K562 (cell line): ENCODE measurements around the gene NOSIP. TPM values are rescaled to one million over a fixed set of nuclear protein-coding genes. Genes with fewer than 3 reads are reported as not detected.

Experiments
- ATAC-seq: fragments of 200-7000 bp; cut with Tn5 transposase; 3 replicates; pipeline ENCODE4 v1.9.1; 2020; ENCODE audit warnings: moderate library complexity
- BruUV-seq: library from RNA; stranded (reverse); fragments of 400-500 nt; replicated peaks from 2 replicates; lab custom pipeline; 2021; lab: Mats Ljungman, UMichigan
- CTCF ChIA-PET: fragments of 300-600 bp; formaldehyde crosslinking; extraction: SDS; loops from one replicate; lab custom pipeline; 2021; ENCODE audit warnings: low intra/inter-chr PET ratio; lab: Yijun Ruan, JAX
- POLR2A ChIA-PET: fragments of 300-600, 350-650 bp; sonication (Branson Sonifier 250); formaldehyde crosslinking; extraction: SDS; loops from one replicate; lab custom pipeline; 2021; ENCODE audit warnings: antibody characterized with exemption, inconsistent platforms; lab: Yijun Ruan, JAX
- DNase-seq, 4 experiments: peaks; one replicate each; pipeline versions ENCODE4 v3.0.0 to v3.0.0-alpha.2; 2011 to 2018; ENCODE audit warnings: low spot score in 3 of 4, mixed read lengths in 3 of 4; ENCODE audit errors: extremely low read depth in 1 of 4
- FAIRE-seq: peaks from 2 replicates; lab custom pipeline; 2011; peaks lifted over from hg19 to GRCh38; lab: Jason Lieb, UNC
- H2AFZ ChIP-seq: 2 replicates; pipeline ENCODE4 v1.6.0; 2011; ENCODE audit warnings: low read depth, low read length, control low read depth, inconsistent platforms
- H3K27ac ChIP-seq: fragments of 200-600 bp; 3 replicates; pipeline ENCODE4 v1.8.0; 2011; ENCODE audit warnings: low read depth, mild to moderate bottlenecking, control low read depth, inconsistent platforms, low read length, moderate library complexity, mixed read lengths; ENCODE audit errors: extremely low read depth
- H3K27me3 ChIP-seq, 2 experiments: fragments of 300-600 bp in 1 of 2; 2 replicates in 1 of 2; 3 replicates in 1 of 2; pipeline versions ENCODE4 v1.6.0 to v1.8.0; 2011; ENCODE audit warnings: inconsistent platforms in 2 of 2, low read length in 2 of 2, mild to moderate bottlenecking in 1 of 2, mixed read lengths in 1 of 2, moderate library complexity in 1 of 2; ENCODE audit not compliant: control insufficient read depth in 2 of 2, insufficient read depth in 2 of 2
- H3K36me3 ChIP-seq: fragments of 300-600 bp; 3 replicates; pipeline ENCODE4 v1.8.0; 2011; ENCODE audit warnings: mild to moderate bottlenecking, low read length, inconsistent platforms; ENCODE audit not compliant: control insufficient read depth, insufficient read depth
- H3K4me1 ChIP-seq, 2 experiments: fragments of 200-600 bp in 1 of 2; replicated peaks in 1 of 2; 2 replicates in 1 of 2; 3 replicates in 1 of 2; pipeline versions ENCODE4 v1.5.1 to v1.8.0; 2011; ENCODE audit warnings: inconsistent platforms in 2 of 2, low read length in 2 of 2, mild to moderate bottlenecking in 1 of 2, mixed read lengths in 1 of 2, moderate library complexity in 1 of 2; ENCODE audit not compliant: control insufficient read depth in 2 of 2, insufficient read depth in 2 of 2
- H3K4me2 ChIP-seq: 2 replicates; pipeline ENCODE4 v1.6.1; 2011; ENCODE audit warnings: low read length, control low read depth, inconsistent platforms, mixed read lengths; ENCODE audit not compliant: insufficient read depth
- H3K4me3 ChIP-seq: fragments of 200-600 bp; sonication (generic), shearing (Covaris generic); 2 replicates; pipeline ENCODE4 v1.5.1; 2016; ENCODE audit warnings: control low read depth, inconsistent platforms
- H3K79me2 ChIP-seq: fragments of 200-600 bp; 3 replicates; pipeline ENCODE4 v1.8.0; 2011; ENCODE audit warnings: low read length, inconsistent platforms; ENCODE audit not compliant: control insufficient read depth, insufficient read depth
- H3K9ac ChIP-seq, 2 experiments: 2 replicates each; pipeline versions ENCODE4 v1.6.0 to v1.6.1; 2011; ENCODE audit warnings: low read depth in 2 of 2, low read length in 2 of 2, control low read depth in 1 of 2, inconsistent platforms in 1 of 2, mild to moderate bottlenecking in 1 of 2, mixed read lengths in 1 of 2; ENCODE audit not compliant: insufficient read depth in 1 of 2
- H3K9me1 ChIP-seq: one replicate; pipeline ENCODE4 v1.6.0; 2011; ENCODE audit warnings: inconsistent platforms, mild to moderate bottlenecking, low read length, moderate library complexity; ENCODE audit not compliant: control insufficient read depth, insufficient read depth
- H3K9me3 ChIP-seq: replicated peaks from 2 replicates; pipeline ENCODE4 v1.5.1; 2011; ENCODE audit warnings: low read depth, low read length, inconsistent platforms; ENCODE audit not compliant: control insufficient read depth, insufficient read depth
- H4K20me1 ChIP-seq: replicated peaks from 2 replicates; pipeline ENCODE4 v1.6.1; 2011; ENCODE audit warnings: low read length, inconsistent platforms, mixed read lengths; ENCODE audit not compliant: control insufficient read depth, insufficient read depth
- NFYB ChIP-seq: IDR thresholded peaks from 2 replicates; pipeline ENCODE4 v1.6.1; 2011; ENCODE audit warnings: mild to moderate bottlenecking, moderate library complexity; ENCODE audit not compliant: insufficient read length; ENCODE audit errors: extremely low read depth
- PHF20 ChIP-seq: fragments of 450-650 bp; IDR thresholded peaks from 2 replicates; pipeline ENCODE4 v1.6.1; 2018; ENCODE audit not compliant: partially characterized antibody
- TEAD1 ChIP-seq, 2 experiments: fragments of 450-650 bp in 1 of 2; sonication (generic) in 1 of 2; formaldehyde crosslinking; IDR thresholded peaks; 2 replicates each; pipeline versions ENCODE4 v1.4.0 to v1.8.0; 2020 to 2022; ENCODE audit warnings: mild to moderate bottlenecking in 2 of 2, missing genetic modification reagents in 1 of 2
- ZNF165 ChIP-seq: fragments of 250-450 bp; sonication (Bioruptor Pico); IDR thresholded peaks from 2 replicates; pipeline ENCODE4 v1.4.0; 2020; ENCODE audit warnings: borderline replicate concordance
- ZNF512 ChIP-seq: IDR thresholded peaks from 2 replicates; pipeline ENCODE4 v1.6.1; 2016; ENCODE audit warnings: missing genetic modification characterization, missing compliant biosample characterization
- WGBS: fragments of 100-300 bp; shearing (Covaris generic); methylation state at CpG from one replicate; pipeline ENCODE4 v1.1.6; 2016; ENCODE audit warnings: low coverage, mixed read lengths; ENCODE audit not compliant: insufficient coverage; ENCODE audit errors: missing lambda C conversion rate; 5-methylcytosine and 5-hydroxymethylcytosine counted together
- in situ Hi-C: fragments of 300-500 bp; cut with MboI; formaldehyde crosslinking; loops from 4 replicates; pipeline ENCODE4 v1.15.0; 2018; ENCODE audit warnings: inconsistent platforms, mixed read lengths
- intact Hi-C: fragments of 100-400 bp; cut with micrococcal nuclease; formaldehyde crosslinking; loops from 2 replicates; pipeline ENCODE4 v1.14.2; 2022
- polyA plus RNA-seq, 8 experiments: library from polyadenylated mRNA; depleted of rRNA in 4 of 8; stranded (reverse) in 5 of 8; unstranded in 3 of 8; fragments of >200 nt; fragmentation: Nextera tagmentation in 2 of 8; fragmentation: Illumina TruSeq in 1 of 8; extraction: Ambion mirVana in 2 of 8; extraction: Trizol in 1 of 8; gene quantifications; 2 replicates each; pipeline versions ENCODE4 v1.2.1 to v1.2.3, GENCODE V29; 2011 to 2014; ENCODE audit warnings: inconsistent platforms in 1 of 8, missing spikeins in 1 of 8
- total RNA-seq, 7 experiments: library from RNA; depleted of rRNA in 6 of 7; stranded (reverse); fragments of >200 nt in 6 of 7; fragmentation: Illumina TruSeq in 2 of 7; extraction: Trizol in 2 of 7; gene quantifications; 2 replicates each; pipeline versions ENCODE4 v1.2.1 to v1.2.3, GENCODE V29; 2011 to 2021; ENCODE audit warnings: low replicate concordance in 1 of 7
- TF ChIP-seq, protein P1 (sequence below), 3 experiments: fragments of 200-800 bp in 1 of 3; fragments of 250-450 bp in 1 of 3; fragments of 450-650 bp in 1 of 3; sonication (Bioruptor Pico) in 1 of 3; sonication (Bioruptor generic) in 1 of 3; formaldehyde crosslinking in 1 of 3; IDR thresholded peaks; 2 replicates each; pipeline versions ENCODE4 v1.6.1 to v1.8.0; 2016 to 2022; ENCODE audit warnings: mild to moderate bottlenecking in 2 of 3, missing genetic modification characterization in 2 of 3, missing compliant biosample characterization in 1 of 3, moderate library complexity in 1 of 3
- TF ChIP-seq, protein P2 (sequence below): sonication (generic); formaldehyde crosslinking; IDR thresholded peaks from 2 replicates; pipeline ENCODE4 v1.8.0; 2023; ENCODE audit warnings: mild to moderate bottlenecking, missing genetic modification reagents

Gene NOSIP
- total and polyA plus RNA-seq, 9 of the 15 experiments (the other 6 are each of a cell fraction or from before 2014, with no cell fraction given) = 14.4 to 153 (median 79.9) TPM

DNA sequence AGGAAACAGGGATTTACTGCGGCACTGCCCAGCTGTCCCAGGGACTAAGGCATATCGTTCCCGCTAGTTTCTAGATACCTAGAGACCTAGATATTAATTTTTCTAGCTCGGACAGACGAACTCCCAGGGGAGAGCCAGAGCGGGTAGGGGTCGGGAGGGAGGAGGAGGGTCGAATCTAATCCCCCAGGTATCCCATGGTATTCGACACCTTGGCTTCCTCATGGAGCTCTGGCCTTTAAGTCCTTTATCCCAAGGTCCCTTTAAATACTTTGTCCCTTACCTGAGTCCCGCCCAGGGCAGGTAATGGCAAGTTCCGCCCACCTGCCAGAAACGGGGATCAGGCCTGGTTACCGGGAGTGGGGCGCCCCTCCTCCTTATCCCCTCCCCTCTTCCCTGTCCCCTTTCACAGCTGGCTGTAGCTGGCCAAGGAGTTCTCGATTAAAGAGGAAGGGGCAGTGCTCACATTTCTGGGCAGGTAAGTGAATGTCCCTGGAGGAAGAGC is 702 bp upstream of the NOSIP start, which contains the start of gene PRRG2:
Gene PRRG2, plus strand, starts transcription at position 310 of the 502 bp plus-strand sequence. CDS start 1,904 bp downstream, outside the sequence.
- no peak for FAIRE-seq
- BruUV-seq = TSS peak; percentile 84
- Histone ChIP-seq H3K36me3 (peaks cover 11% of the 10 kb centered on the region; the same call in 1 of the 3 replicates), H2AFZ (peak within 1 kb of the TSS; percentile 95)
- CTCF ChIA-PET = no interaction called here
- no peak for TF ChIP-seq ZNF165 (CRISPR knock-in tag)
- TF ChIP-seq NFYB = no peak
- TF ChIP-seq, protein P1, sequence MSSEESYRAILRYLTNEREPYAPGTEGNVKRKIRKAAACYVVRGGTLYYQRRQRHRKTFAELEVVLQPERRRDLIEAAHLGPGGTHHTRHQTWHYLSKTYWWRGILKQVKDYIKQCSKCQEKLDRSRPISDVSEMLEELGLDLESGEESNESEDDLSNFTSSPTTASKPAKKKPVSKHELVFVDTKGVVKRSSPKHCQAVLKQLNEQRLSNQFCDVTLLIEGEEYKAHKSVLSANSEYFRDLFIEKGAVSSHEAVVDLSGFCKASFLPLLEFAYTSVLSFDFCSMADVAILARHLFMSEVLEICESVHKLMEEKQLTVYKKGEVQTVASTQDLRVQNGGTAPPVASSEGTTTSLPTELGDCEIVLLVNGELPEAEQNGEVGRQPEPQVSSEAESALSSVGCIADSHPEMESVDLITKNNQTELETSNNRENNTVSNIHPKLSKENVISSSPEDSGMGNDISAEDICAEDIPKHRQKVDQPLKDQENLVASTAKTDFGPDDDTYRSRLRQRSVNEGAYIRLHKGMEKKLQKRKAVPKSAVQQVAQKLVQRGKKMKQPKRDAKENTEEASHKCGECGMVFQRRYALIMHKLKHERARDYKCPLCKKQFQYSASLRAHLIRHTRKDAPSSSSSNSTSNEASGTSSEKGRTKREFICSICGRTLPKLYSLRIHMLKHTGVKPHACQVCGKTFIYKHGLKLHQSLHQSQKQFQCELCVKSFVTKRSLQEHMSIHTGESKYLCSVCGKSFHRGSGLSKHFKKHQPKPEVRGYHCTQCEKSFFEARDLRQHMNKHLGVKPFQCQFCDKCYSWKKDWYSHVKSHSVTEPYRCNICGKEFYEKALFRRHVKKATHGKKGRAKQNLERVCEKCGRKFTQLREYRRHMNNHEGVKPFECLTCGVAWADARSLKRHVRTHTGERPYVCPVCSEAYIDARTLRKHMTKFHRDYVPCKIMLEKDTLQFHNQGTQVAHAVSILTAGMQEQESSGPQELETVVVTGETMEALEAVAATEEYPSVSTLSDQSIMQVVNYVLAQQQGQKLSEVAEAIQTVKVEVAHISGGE (CRISPR knock-in tag; IDR thresholded peaks at IDR 0.05) = peak in 1 of 3 experiments; percentile 90; a peak in 1 of 6 replicates
- no peak for TF ChIP-seq TEAD1 (CRISPR knock-in tag; IDR thresholded peaks at IDR 0.05)
- TF ChIP-seq ZNF512 (tag) = peak; percentile 7; the same call in 1 of the 2 replicates
- no peak for TF ChIP-seq PHF20
- TF ChIP-seq, protein P2, sequence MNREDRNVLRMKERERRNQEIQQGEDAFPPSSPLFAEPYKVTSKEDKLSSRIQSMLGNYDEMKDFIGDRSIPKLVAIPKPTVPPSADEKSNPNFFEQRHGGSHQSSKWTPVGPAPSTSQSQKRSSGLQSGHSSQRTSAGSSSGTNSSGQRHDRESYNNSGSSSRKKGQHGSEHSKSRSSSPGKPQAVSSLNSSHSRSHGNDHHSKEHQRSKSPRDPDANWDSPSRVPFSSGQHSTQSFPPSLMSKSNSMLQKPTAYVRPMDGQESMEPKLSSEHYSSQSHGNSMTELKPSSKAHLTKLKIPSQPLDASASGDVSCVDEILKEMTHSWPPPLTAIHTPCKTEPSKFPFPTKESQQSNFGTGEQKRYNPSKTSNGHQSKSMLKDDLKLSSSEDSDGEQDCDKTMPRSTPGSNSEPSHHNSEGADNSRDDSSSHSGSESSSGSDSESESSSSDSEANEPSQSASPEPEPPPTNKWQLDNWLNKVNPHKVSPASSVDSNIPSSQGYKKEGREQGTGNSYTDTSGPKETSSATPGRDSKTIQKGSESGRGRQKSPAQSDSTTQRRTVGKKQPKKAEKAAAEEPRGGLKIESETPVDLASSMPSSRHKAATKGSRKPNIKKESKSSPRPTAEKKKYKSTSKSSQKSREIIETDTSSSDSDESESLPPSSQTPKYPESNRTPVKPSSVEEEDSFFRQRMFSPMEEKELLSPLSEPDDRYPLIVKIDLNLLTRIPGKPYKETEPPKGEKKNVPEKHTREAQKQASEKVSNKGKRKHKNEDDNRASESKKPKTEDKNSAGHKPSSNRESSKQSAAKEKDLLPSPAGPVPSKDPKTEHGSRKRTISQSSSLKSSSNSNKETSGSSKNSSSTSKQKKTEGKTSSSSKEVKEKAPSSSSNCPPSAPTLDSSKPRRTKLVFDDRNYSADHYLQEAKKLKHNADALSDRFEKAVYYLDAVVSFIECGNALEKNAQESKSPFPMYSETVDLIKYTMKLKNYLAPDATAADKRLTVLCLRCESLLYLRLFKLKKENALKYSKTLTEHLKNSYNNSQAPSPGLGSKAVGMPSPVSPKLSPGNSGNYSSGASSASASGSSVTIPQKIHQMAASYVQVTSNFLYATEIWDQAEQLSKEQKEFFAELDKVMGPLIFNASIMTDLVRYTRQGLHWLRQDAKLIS (CRISPR knock-in tag) = no peak
- TF ChIP-seq, all 486 proteins: peak for 2
- Histone ChIP-seq H3K9me3 (no peaks in the 10 kb centered on the region), H3K4me1 (peaks cover 10 to 13% of the 10 kb centered on the region in 2 experiments; a peak in 4 of 5 replicates), H3K4me2 (peak within 1 kb of the TSS; percentile 99), H3K79me2 (peaks cover 35% of the 10 kb centered on the region), H3K9ac (peak within 1 kb of the TSS; percentile 91 to 92), H4K20me1 (no peaks in the 10 kb centered on the region), H3K27ac (peak within 1 kb of the TSS; percentile 81), H3K9me1 (no peaks in the 10 kb centered on the region), H3K4me3 (peak within 1 kb of the TSS; percentile 78), H3K27me3 (no peaks in the 10 kb centered on the region)
- DNase-seq (peak in 3 of 4 experiments; percentile 3 to 19 (median 15)), ATAC-seq (no peak)
- intact Hi-C loops = no loop called here
- in situ Hi-C loops = no loop called here
- 40% methylated on average over 15 of the region's 15 CpGs for WGBS
- POLR2A ChIA-PET = interaction anchor here (0.6 to 3.4 kb wide), 7 partner anchors 8 to 278 kb away, joined by 3 to 30 read pairs (median 11); partner anchors contain the start of genes PRR12, RCN3 and RPS11
